ENCODE data around the gene DLL3.

DLL3 gene

GRCh38 chr19:39512988-39513387 is 14.2 kb downstream of the DLL3 start:
- Histone ChIP-seq H3K4me2 (ENCODE audit: low read length) (no peak overlapping the region), H3K79me2 (ENCODE audit: control insufficient read depth, insufficient read depth, low read length) (no peaks in the 10 kb centered on the region), H3K23ac (ENCODE audit: low read length) (no peak overlapping the region), H3K79me1 (ENCODE audit: low read length) (peaks cover 5% of the 10 kb centered on the region), H3K4me1 (ENCODE audit: control insufficient read depth, low read depth, low read length) (no peaks in the 10 kb centered on the region), H3K9ac (ENCODE audit: low read length) (no peak overlapping the region), H3K27ac (ENCODE audit: low read depth, low read length) (no peak overlapping the region), H3K18ac (ENCODE audit: low read length) (no peak overlapping the region), H3K4me3 (ENCODE audit: low read length) (no peak overlapping the region), H2AK5ac (ENCODE audit: low read length) (no peak overlapping the region), H3K56ac (ENCODE audit: low read length) (no peak overlapping the region), H2BK15ac (replicated peaks; ENCODE audit: low read depth) (no peak overlapping the region), H4K5ac (ENCODE audit: low read length) (no peak overlapping the region), H3K4ac (ENCODE audit: low read depth, low read length) (no peak overlapping the region), H3K27me3 (ENCODE audit: insufficient read depth, low read length, poor library complexity) (peaks cover 7% of the 10 kb centered on the region), H4K8ac (ENCODE audit: low read depth, low read length) (no peak overlapping the region), H2BK120ac (ENCODE audit: low read depth, low read length) (no peak overlapping the region), H3K36me3 (ENCODE audit: control insufficient read depth, insufficient read depth, low read length) (no peaks in the 10 kb centered on the region), H2BK5ac (ENCODE audit: low read length) (no peak overlapping the region)
- no peak for DNase-seq
- no CpG with 5 or more reads among the region's 2 CpGs for WGBS (ENCODE audit: extremely low coverage, insufficient coverage, low lambda C conversion rate)

- peak within 1 kb of the TSS; percentile 83 for H3K4ac ChIP-seq (ENCODE audit: low read depth, low read length)
- WGBS (ENCODE audit: extremely low coverage, insufficient coverage, low lambda C conversion rate), result no CpG with 5 or more reads among the region's 56 CpGs
- H3K4me2 ChIP-seq (ENCODE audit: low read length), result peak within 1 kb of the TSS; percentile 45
Measured at GRCh38 chr19:39514840-39515550, 16.2 kb downstream of the DLL3 start, which contains the start of gene SELENOV. TSS of gene SELENOV (plus strand) at chr19:39515139. CDS start at chr19:39515213, 74 bp downstream.

GRCh38 chr19:39515551-39516191 is 16.9 kb downstream of the DLL3 start:
- peak overlapping the region; percentile 60 for H3K18ac ChIP-seq (ENCODE audit: low read length)
- no peak overlapping the region for H4K8ac ChIP-seq (ENCODE audit: low read depth, low read length)
- peak overlapping the region; percentile 45 for H3K4me2 ChIP-seq (ENCODE audit: low read length)
- peak overlapping the region; percentile 87 for H3K9ac ChIP-seq (ENCODE audit: low read length)
- H3K36me3 ChIP-seq (ENCODE audit: control insufficient read depth, insufficient read depth, low read length), result no peaks in the 10 kb centered on the region
- H3K79me1 ChIP-seq (ENCODE audit: low read length), result peaks cover 5% of the 10 kb centered on the region
- H2BK15ac ChIP-seq (replicated peaks; ENCODE audit: low read depth), result no peak overlapping the region
- H3K4me3 ChIP-seq (ENCODE audit: low read length), result peak overlapping the region; percentile 59
- no peaks in the 10 kb centered on the region for H3K4me1 ChIP-seq (ENCODE audit: control insufficient read depth, low read depth, low read length)
- H2BK5ac ChIP-seq (ENCODE audit: low read length), result no peak overlapping the region
- WGBS (ENCODE audit: extremely low coverage, insufficient coverage, low lambda C conversion rate), result no CpG with 5 or more reads among the region's 44 CpGs
- H2AK5ac ChIP-seq (ENCODE audit: low read length), result no peak overlapping the region
- no peak for DNase-seq
- H2BK120ac ChIP-seq (ENCODE audit: low read depth, low read length), result no peak overlapping the region
- H3K27me3 ChIP-seq (ENCODE audit: insufficient read depth, low read length, poor library complexity), result peaks cover 2% of the 10 kb centered on the region
- peak overlapping the region; percentile 66 for H3K23ac ChIP-seq (ENCODE audit: low read length)
- H3K79me2 ChIP-seq (ENCODE audit: control insufficient read depth, insufficient read depth, low read length), result no peaks in the 10 kb centered on the region
- no peak overlapping the region for H3K27ac ChIP-seq (ENCODE audit: low read depth, low read length)
- no peak overlapping the region for H4K5ac ChIP-seq (ENCODE audit: low read length)
- H3K56ac ChIP-seq (ENCODE audit: low read length), result peak overlapping the region; percentile 98
- peak overlapping the region; percentile 83 for H3K4ac ChIP-seq (ENCODE audit: low read depth, low read length)

More at GRCh38 chr19:39514840-39515550, 16.2 kb downstream of the DLL3 start, which contains the start of gene SELENOV:
- peaks cover 5% of the 10 kb centered on the region for H3K79me1 ChIP-seq (ENCODE audit: low read length)
- H3K4me3 ChIP-seq (ENCODE audit: low read length), result peak within 1 kb of the TSS; percentile 59
- no peaks in the 10 kb centered on the region for H3K4me1 ChIP-seq (ENCODE audit: control insufficient read depth, low read depth, low read length)
- H3K9ac ChIP-seq (ENCODE audit: low read length), result peak within 1 kb of the TSS; percentile 87
- peaks cover 2% of the 10 kb centered on the region for H3K27me3 ChIP-seq (ENCODE audit: insufficient read depth, low read length, poor library complexity)
- peak within 1 kb of the TSS; percentile 98 for H3K56ac ChIP-seq (ENCODE audit: low read length)
- no peak within 1 kb of the TSS for H3K27ac ChIP-seq (ENCODE audit: low read depth, low read length)
- H4K5ac ChIP-seq (ENCODE audit: low read length), result no peak within 1 kb of the TSS
- no peak within 1 kb of the TSS for H2BK5ac ChIP-seq (ENCODE audit: low read length)
- H4K8ac ChIP-seq (ENCODE audit: low read depth, low read length), result no peak within 1 kb of the TSS
- peak; percentile 84 for DNase-seq
- H3K36me3 ChIP-seq (ENCODE audit: control insufficient read depth, insufficient read depth, low read length), result no peaks in the 10 kb centered on the region
- H3K79me2 ChIP-seq (ENCODE audit: control insufficient read depth, insufficient read depth, low read length), result no peaks in the 10 kb centered on the region
- no peak within 1 kb of the TSS for H2BK15ac ChIP-seq (replicated peaks; ENCODE audit: low read depth)
- no peak within 1 kb of the TSS for H2AK5ac ChIP-seq (ENCODE audit: low read length)
- peak within 1 kb of the TSS; percentile 66 for H3K23ac ChIP-seq (ENCODE audit: low read length)
- H2BK120ac ChIP-seq (ENCODE audit: low read depth, low read length), result no peak within 1 kb of the TSS
- H3K18ac ChIP-seq (ENCODE audit: low read length), result peak within 1 kb of the TSS; percentile 60

- peak overlapping the region; percentile 59 for H3K4me3 ChIP-seq (ENCODE audit: low read length)
- peak overlapping the region; percentile 83 for H3K4ac ChIP-seq (ENCODE audit: low read depth, low read length)
- H2BK120ac ChIP-seq (ENCODE audit: low read depth, low read length), result no peak overlapping the region
- peaks cover 5% of the 10 kb centered on the region for H3K79me1 ChIP-seq (ENCODE audit: low read length)
- H4K8ac ChIP-seq (ENCODE audit: low read depth, low read length), result no peak overlapping the region
- H3K79me2 ChIP-seq (ENCODE audit: control insufficient read depth, insufficient read depth, low read length), result no peaks in the 10 kb centered on the region
- H3K36me3 ChIP-seq (ENCODE audit: control insufficient read depth, insufficient read depth, low read length), result no peaks in the 10 kb centered on the region
- peak overlapping the region; percentile 45 for H3K4me2 ChIP-seq (ENCODE audit: low read length)
- WGBS (ENCODE audit: extremely low coverage, insufficient coverage, low lambda C conversion rate), result no CpG with 5 or more reads among the region's 6 CpGs
- no peak overlapping the region for H3K27ac ChIP-seq (ENCODE audit: low read depth, low read length)
- peak overlapping the region; percentile 87 for H3K9ac ChIP-seq (ENCODE audit: low read length)
- H3K56ac ChIP-seq (ENCODE audit: low read length), result peak overlapping the region; percentile 98
- H4K5ac ChIP-seq (ENCODE audit: low read length), result no peak overlapping the region
- no peak for DNase-seq
- H2AK5ac ChIP-seq (ENCODE audit: low read length), result no peak overlapping the region
- H3K18ac ChIP-seq (ENCODE audit: low read length), result no peak overlapping the region
- no peak overlapping the region for H2BK15ac ChIP-seq (replicated peaks; ENCODE audit: low read depth)
- peaks cover 2% of the 10 kb centered on the region for H3K27me3 ChIP-seq (ENCODE audit: insufficient read depth, low read length, poor library complexity)
- H3K23ac ChIP-seq (ENCODE audit: low read length), result peak overlapping the region; percentile 45
- H3K4me1 ChIP-seq (ENCODE audit: control insufficient read depth, low read depth, low read length), result no peaks in the 10 kb centered on the region
- H2BK5ac ChIP-seq (ENCODE audit: low read length), result no peak overlapping the region
Measured at GRCh38 chr19:39516270-39516669, 17.5 kb downstream of the DLL3 start.

- H3K79me1 ChIP-seq (ENCODE audit: low read length), result peaks cover 5% of the 10 kb centered on the region
- H2BK120ac ChIP-seq (ENCODE audit: low read depth, low read length), result no peak overlapping the region
- no peak for DNase-seq
- H3K79me2 ChIP-seq (ENCODE audit: control insufficient read depth, insufficient read depth, low read length), result no peaks in the 10 kb centered on the region
- no peak overlapping the region for H4K8ac ChIP-seq (ENCODE audit: low read depth, low read length)
- H3K27me3 ChIP-seq (ENCODE audit: insufficient read depth, low read length, poor library complexity), result peaks cover 2% of the 10 kb centered on the region
- no peak overlapping the region for H3K4me2 ChIP-seq (ENCODE audit: low read length)
- H3K4me3 ChIP-seq (ENCODE audit: low read length), result no peak overlapping the region
- no peaks in the 10 kb centered on the region for H3K36me3 ChIP-seq (ENCODE audit: control insufficient read depth, insufficient read depth, low read length)
- no peak overlapping the region for H3K4ac ChIP-seq (ENCODE audit: low read depth, low read length)
- no peaks in the 10 kb centered on the region for H3K4me1 ChIP-seq (ENCODE audit: control insufficient read depth, low read depth, low read length)
- whole genome bisulfite sequencing (ENCODE audit: extremely low coverage, insufficient coverage, low lambda C conversion rate), result no CpG with 5 or more reads among the region's 3 CpGs
- no peak overlapping the region for H3K23ac ChIP-seq (ENCODE audit: low read length)
- H3K27ac ChIP-seq (ENCODE audit: low read depth, low read length), result no peak overlapping the region
- H2BK5ac ChIP-seq (ENCODE audit: low read length), result no peak overlapping the region
- H2AK5ac ChIP-seq (ENCODE audit: low read length), result no peak overlapping the region
- H2BK15ac ChIP-seq (replicated peaks; ENCODE audit: low read depth), result no peak overlapping the region
- no peak overlapping the region for H4K5ac ChIP-seq (ENCODE audit: low read length)
- H3K9ac ChIP-seq (ENCODE audit: low read length), result no peak overlapping the region
- H3K18ac ChIP-seq (ENCODE audit: low read length), result no peak overlapping the region
- H3K56ac ChIP-seq (ENCODE audit: low read length), result no peak overlapping the region
Measured at GRCh38 chr19:39517432-39517831, 18.7 kb downstream of the DLL3 start.

Measured in mesendoderm (in vitro differentiated cells).